HepG2 (cell line): ENCODE data around the gene RECQL5. TPM values are rescaled to one million over a fixed set of nuclear protein-coding genes. Genes with fewer than 3 reads are reported as not detected.

Experiments used
- BCL6 ChIP-seq: IDR thresholded peaks from 2 replicates; pipeline ENCODE4 v1.6.1; 2016; ENCODE audit warnings: missing genetic modification reagents, missing compliant biosample characterization
- CCAR2 ChIP-seq: fragments of 200-400 bp; formaldehyde crosslinking; optimal IDR thresholded peaks from 2 replicates; pipeline ENCODE3; 2018; ENCODE audit warnings: low read depth, mild to moderate bottlenecking, low read length, moderate library complexity
- CHD2 ChIP-seq: IDR thresholded peaks from 2 replicates; pipeline ENCODE4 v1.6.1; 2011; ENCODE audit warnings: low read depth, low read length, improper control_type of control experiment
- EED ChIP-seq: sonication (generic); formaldehyde crosslinking; IDR thresholded peaks from 2 replicates; pipeline ENCODE4 v1.5.0; 2020; ENCODE audit warnings: mild to moderate bottlenecking, missing genetic modification reagents
- EP300 ChIP-seq, 3 experiments: sonication (generic) in 1 of 3; formaldehyde crosslinking in 1 of 3; IDR thresholded peaks; 2 replicates each; pipeline versions ENCODE4 v1.5.1 to v1.6.1; 2011 to 2020; ENCODE audit warnings: low read depth in 2 of 3, low read length in 2 of 3, borderline replicate concordance in 1 of 3, improper control_type of control experiment in 1 of 3, mild to moderate bottlenecking in 1 of 3, missing genetic modification reagents in 1 of 3, moderate library complexity in 1 of 3
- FLYWCH1 ChIP-seq: sonication (generic); formaldehyde crosslinking; IDR thresholded peaks from 2 replicates; pipeline ENCODE4 v1.8.1; 2023; ENCODE audit warnings: mild to moderate bottlenecking, missing genetic modification reagents
- KLF13 ChIP-seq: sonication (generic); formaldehyde crosslinking; IDR thresholded peaks from 2 replicates; pipeline ENCODE4 v1.4.0; 2020; ENCODE audit warnings: mild to moderate bottlenecking, missing genetic modification reagents
- NFE2 ChIP-seq: sonication (generic); formaldehyde crosslinking; IDR thresholded peaks from 2 replicates; pipeline ENCODE4 v1.4.0; 2020; ENCODE audit warnings: missing genetic modification reagents
- PBX3 ChIP-seq: sonication (generic); formaldehyde crosslinking; IDR thresholded peaks from 2 replicates; pipeline ENCODE4 v1.8.1; 2023; ENCODE audit warnings: missing genetic modification reagents, inconsistent platforms, borderline replicate concordance
- PLRG1 ChIP-seq: fragments of 450-650 bp; conservative IDR thresholded peaks from 2 replicates; pipeline ENCODE4 v1.6.1; 2016
- RFX1 ChIP-seq: fragments of 450-650 bp; IDR thresholded peaks from 2 replicates; pipeline ENCODE4 v1.6.1; 2017
- RFXAP ChIP-seq: sonication (generic); formaldehyde crosslinking; IDR thresholded peaks from 2 replicates; pipeline ENCODE4 v1.4.0; 2020; ENCODE audit warnings: missing genetic modification reagents, borderline replicate concordance
- TCF7 ChIP-seq: sonication (generic); IDR thresholded peaks from 2 replicates; pipeline ENCODE4 v1.6.1; 2016; ENCODE audit warnings: antibody characterized with exemption, low read depth
- THAP7 ChIP-seq: sonication (generic); formaldehyde crosslinking; IDR thresholded peaks from 2 replicates; pipeline ENCODE4 v1.8.1; 2023; ENCODE audit warnings: mild to moderate bottlenecking, missing genetic modification reagents
- YEATS4 ChIP-seq: sonication (generic); formaldehyde crosslinking; IDR thresholded peaks from 2 replicates; pipeline ENCODE4 v1.4.0; 2020; ENCODE audit warnings: missing genetic modification reagents, borderline replicate concordance
- ZBTB49 ChIP-seq: sonication (generic); formaldehyde crosslinking; IDR thresholded peaks from 2 replicates; pipeline ENCODE4 v1.4.0; 2020; ENCODE audit warnings: missing genetic modification reagents, borderline replicate concordance
- ZNF121 ChIP-seq: sonication (generic); formaldehyde crosslinking; IDR thresholded peaks from 2 replicates; pipeline ENCODE4 v1.5.0; 2020; ENCODE audit warnings: mild to moderate bottlenecking, missing genetic modification reagents
- ZNF335 ChIP-seq: sonication (generic); formaldehyde crosslinking; IDR thresholded peaks from 2 replicates; pipeline ENCODE4 v1.4.0; 2020; ENCODE audit warnings: missing genetic modification reagents
- ZNF572 ChIP-seq: sonication (generic); formaldehyde crosslinking; IDR thresholded peaks from 2 replicates; pipeline ENCODE4 v1.5.1; 2020; ENCODE audit warnings: mild to moderate bottlenecking, missing genetic modification reagents
- ZNF710 ChIP-seq: sonication (generic); formaldehyde crosslinking; IDR thresholded peaks from 2 replicates; pipeline ENCODE4 v1.5.0; 2020; ENCODE audit warnings: mild to moderate bottlenecking, missing genetic modification reagents, borderline replicate concordance
- ZNF839 ChIP-seq: sonication (generic); formaldehyde crosslinking; IDR thresholded peaks from 2 replicates; pipeline ENCODE4 v1.4.0; 2020; ENCODE audit warnings: missing genetic modification reagents, mild to moderate bottlenecking, borderline replicate concordance
- polyA plus RNA-seq, 8 experiments: library from polyadenylated mRNA; depleted of rRNA in 3 of 8; stranded (reverse) in 7 of 8; unstranded in 1 of 8; fragments of >200 nt; fragmentation: Illumina TruSeq in 4 of 8; extraction: Trizol in 4 of 8; gene quantifications; 2 replicates each; pipeline versions ENCODE4 v1.2.1 to v1.2.3, GENCODE V29; 2011 to 2016; ENCODE audit warnings: low read depth in 4 of 8, missing spikeins in 1 of 8, mixed read lengths in 1 of 8; ENCODE audit not compliant: insufficient read depth in 1 of 8
- total RNA-seq, 5 experiments: library from RNA; depleted of rRNA; stranded (reverse); fragments of >200 nt; fragmentation: Illumina TruSeq; extraction: Trizol; gene quantifications; 2 replicates each; pipeline ENCODE4 v1.2.3, GENCODE V29; 2016; ENCODE audit warnings: low read depth in 1 of 5
- TF ChIP-seq, protein P1 (sequence below): sonication (generic); formaldehyde crosslinking; IDR thresholded peaks from 2 replicates; pipeline ENCODE4 v1.4.0; 2020; ENCODE audit warnings: mild to moderate bottlenecking, missing genetic modification reagents

The RECQL5 gene
- total and polyA plus RNA-seq, 2 of the 13 experiments (the other 11 are each of a cell fraction or from before 2014, with no cell fraction given): 27.7 to 32.0 TPM

- no peak for TF ChIP-seq ZNF839 (CRISPR knock-in tag)
- no peak for TF ChIP-seq NFE2
- TF ChIP-seq RFX1: no peak
- TF ChIP-seq RFXAP (CRISPR knock-in tag): peak; percentile 39; the same call in 1 of the 2 replicates
- no peak for TF ChIP-seq EED (CRISPR knock-in tag)
- TF ChIP-seq PBX3 (CRISPR knock-in tag): no peak
- TF ChIP-seq ZNF710 (CRISPR knock-in tag): no peak
- 0 out of 2 replicates have a peak, but pooled peaks have one; percentile 9 for TF ChIP-seq CHD2
- TF ChIP-seq ZNF121 (CRISPR knock-in tag): no peak
- TF ChIP-seq ZNF335 (CRISPR knock-in tag): peak; percentile 72; the same call in 1 of the 2 replicates
- TF ChIP-seq TCF7: no peak
- TF ChIP-seq EP300 (IDR thresholded peaks at IDR 0.05; ENCODE audit: low read depth in 2 of 2, low read length in 2 of 2): 0 out of 4 replicates have a peak, but pooled peaks of 1 of the 2 experiments have one; percentile 28
- no peak for TF ChIP-seq EP300 (CRISPR knock-in tag; IDR thresholded peaks at IDR 0.05; ENCODE audit: borderline replicate concordance)
- TF ChIP-seq PLRG1: no peak
- no peak for TF ChIP-seq FLYWCH1
- no peak for TF ChIP-seq CCAR2
- no peak; the same call in 1 of the 2 replicates for TF ChIP-seq YEATS4 (CRISPR knock-in tag)
- no peak for TF ChIP-seq ZBTB49 (CRISPR knock-in tag)
- TF ChIP-seq BCL6 (CRISPR knock-in tag): no peak
- TF ChIP-seq KLF13 (CRISPR knock-in tag): no peak
- TF ChIP-seq ZNF572 (CRISPR knock-in tag): no peak; the same call in 1 of the 2 replicates
- TF ChIP-seq, protein P1, sequence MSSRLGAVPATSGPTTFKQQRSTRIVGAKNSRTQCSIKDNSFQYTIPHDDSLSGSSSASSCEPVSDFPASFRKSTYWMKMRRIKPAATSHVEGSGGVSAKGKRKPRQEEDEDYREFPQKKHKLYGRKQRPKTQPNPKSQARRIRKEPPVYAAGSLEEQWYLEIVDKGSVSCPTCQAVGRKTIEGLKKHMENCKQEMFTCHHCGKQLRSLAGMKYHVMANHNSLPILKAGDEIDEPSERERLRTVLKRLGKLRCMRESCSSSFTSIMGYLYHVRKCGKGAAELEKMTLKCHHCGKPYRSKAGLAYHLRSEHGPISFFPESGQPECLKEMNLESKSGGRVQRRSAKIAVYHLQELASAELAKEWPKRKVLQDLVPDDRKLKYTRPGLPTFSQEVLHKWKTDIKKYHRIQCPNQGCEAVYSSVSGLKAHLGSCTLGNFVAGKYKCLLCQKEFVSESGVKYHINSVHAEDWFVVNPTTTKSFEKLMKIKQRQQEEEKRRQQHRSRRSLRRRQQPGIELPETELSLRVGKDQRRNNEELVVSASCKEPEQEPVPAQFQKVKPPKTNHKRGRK (CRISPR knock-in tag): no peak
- no peak for TF ChIP-seq THAP7 (CRISPR knock-in tag)
Observed at GRCh38 chr17:75666959-75667790, at the start of gene RECQL5, which contains the start of gene SAP30BP (continued).
